Heart left ventricle (tissue), 16 donors: ENCODE results near the gene COLEC11. TPM values are rescaled to one million over a fixed set of nuclear protein-coding genes. Genes with fewer than 3 reads are reported as not detected.

Source experiments
- ATAC-seq, 4 donors: fragments of 200-7000 bp; cut with Tn5 transposase; one replicate each; pipeline ENCODE4 v1.9.1; 2020 to 2022; ENCODE audit warnings: moderate library complexity in 4 of 4, mild to moderate bottlenecking in 3 of 4, moderate number of reproducible peaks in 1 of 4
- DNase-seq, 5 donors: peaks; one replicate each; pipeline ENCODE4 v3.0.0-alpha.2; 2020
- H3K27ac ChIP-seq, 12 donors: fragments of 200-600 bp; sonication (generic) in 4 of 12; one replicate each; pipeline versions ENCODE4 v1.5.0 to v1.8.0; 2016 to 2022; ENCODE audit warnings: mild to moderate bottlenecking in 2 of 12
- H3K27me3 ChIP-seq, 9 donors: fragments of 200-600 bp; sonication (generic) in 2 of 9; one replicate each; pipeline versions ENCODE4 v1.5.1 to v1.8.0; 2016 to 2022; ENCODE audit warnings: mild to moderate bottlenecking in 3 of 9
- H3K36me3 ChIP-seq, 9 donors: fragments of 200-600 bp; sonication (generic) in 2 of 9; one replicate each; pipeline versions ENCODE4 v1.5.0 to v1.8.0; 2018 to 2022; ENCODE audit warnings: mild to moderate bottlenecking in 2 of 9
- H3K4me1 ChIP-seq, 12 donors: fragments of 200-600 bp; sonication (generic) in 4 of 12; one replicate each; pipeline versions ENCODE4 v1.5.0 to v1.8.0; 2016 to 2022; ENCODE audit warnings: mild to moderate bottlenecking in 3 of 12
- H3K4me3 ChIP-seq, 12 donors: fragments of 200-600 bp; sonication (generic) in 4 of 12; one replicate each; pipeline versions ENCODE4 v1.5.0 to v1.8.0; 2017 to 2022; ENCODE audit warnings: mild to moderate bottlenecking in 9 of 12, moderate library complexity in 4 of 12
- H3K9me3 ChIP-seq, 12 donors: fragments of 200-600 bp; sonication (generic) in 4 of 12; one replicate each; pipeline versions ENCODE4 v1.5.0 to v1.8.0; 2016 to 2022; ENCODE audit warnings: mild to moderate bottlenecking in 1 of 12
- CTCF ChIP-seq, 12 donors: fragments of 200-600 bp; sonication (generic) in 4 of 12; IDR thresholded peaks; one replicate each; pipeline versions ENCODE4 v1.5.0 to v1.8.0; 2018 to 2022; ENCODE audit warnings: antibody characterized with exemption in 12 of 12, mild to moderate bottlenecking in 5 of 12
- POLR2A ChIP-seq, 2 donors: fragments of 450-650 bp; IDR thresholded peaks; one replicate each; pipeline ENCODE4 v1.6.1; 2017; ENCODE audit warnings: antibody characterized with exemption in 2 of 2, mild to moderate bottlenecking in 2 of 2, moderate library complexity in 2 of 2
- WGBS, 4 donors: extraction: QIAGEN DNeasy Blood & Tissue Kit in 2 of 4; methylation state at CpG; one replicate each; pipeline versions ENCODE4 v1.1.5 to v1.1.7; 2013 to 2018; 5-methylcytosine and 5-hydroxymethylcytosine counted together
- intact Hi-C, 10 donors: fragments of 100-400 bp; cut with DNase I; formaldehyde crosslinking; loops; one replicate each; pipeline versions ENCODE4 v1.11.1 to v1.14.2; 2022
- polyA plus RNA-seq, 2 donors: library from polyadenylated mRNA; stranded (reverse); fragments of 200-250 nt; gene quantifications; one replicate each; pipeline ENCODE4 v1.2.3, GENCODE V29; 2013
- total RNA-seq, 9 donors: library from RNA; depleted of rRNA in 2 of 9; stranded (reverse); fragments of >200 nt in 2 of 9; fragmentation: NEBNext Ultra II Directional in 3 of 9; extraction: Animal tissue kit (Norgen Biotek cat#: 25700) in 3 of 9; gene quantifications; one replicate each; pipeline versions ENCODE4 v1.1.0 to v1.2.4, GENCODE V29; 2016 to 2023
- donor health status: ischemic (EF 13 %, LVEDD 7.1; RV severe dilation, severe dysfunction).
- donor health status: healthy with polysubstance abuse.
- donor health status: DM: no; HTN: yes; CAD: no.
- donor health status: DM: no; HTN: no; CAD: no.
- donor health status: ischemic (EF 25% LVEDD 6.9; RV normal size, moderate dysfunction).
- donor health status: ischemic (EF 25% LVEDD 5.7; RV mildly dilated, moderate dysfunction).
- donor health status: healthy.
- donor health status: DM: yes; HTN: yes; CAD: no.
- donor health status: ischemic (EF 35%, LVEDD 5.7; RV mildly dilated, moderate dysfunction).
- donor health status: nonischemic (EF 11% LVEDD 7.7; RV severe dilation, severe dysfunction).
- donor health status: DM: yes; HTN: yes; CAD: no.
- donor health status: PGD.
- donor health status: ischemic (EF 29% LVEDD 5.4; RV normal size, mild dysfunction).
- donor health status: nonischemic (EF 23%, LVEDD 6.1; RV moderate dilation, normal function).

Gene COLEC11
- total and polyA plus RNA-seq, 11 donors, result 2.3 to 12.5 (median 3.1) TPM

DNA sequence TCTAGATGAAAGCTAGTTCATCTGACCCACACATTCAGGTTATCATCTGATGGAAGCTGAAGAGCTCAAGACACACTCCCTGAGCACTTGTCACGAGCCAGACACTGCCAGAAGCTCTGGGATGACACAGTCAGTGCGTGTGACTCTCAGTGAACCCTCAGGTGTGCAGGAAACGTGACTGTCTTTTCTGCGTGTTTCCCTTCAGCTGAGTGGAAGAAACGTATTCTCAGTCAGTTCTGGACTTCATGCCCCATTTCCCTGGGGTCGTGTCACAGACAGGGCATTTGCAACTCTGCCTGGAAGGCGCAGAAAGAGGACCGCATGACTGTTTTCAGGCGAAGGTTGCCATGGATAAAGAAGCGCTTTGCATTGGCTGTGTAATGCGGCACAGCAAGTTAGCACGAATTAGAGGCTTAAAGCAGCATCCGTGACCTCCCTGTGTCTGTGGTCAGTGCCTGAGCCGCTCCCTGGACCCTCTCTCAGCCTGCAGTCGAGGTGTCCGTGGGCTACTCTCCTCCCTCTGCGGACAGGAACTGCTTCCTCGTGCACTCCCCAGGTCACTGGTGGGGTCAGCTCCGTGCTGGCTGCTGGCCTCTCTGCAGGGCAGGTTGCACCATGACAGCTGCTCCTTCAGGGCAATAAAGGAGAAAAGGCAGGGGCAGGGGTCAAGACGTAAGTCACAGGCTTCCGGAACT lies 59.8 kb downstream of the COLEC11 start:
- intact Hi-C loops, result loop anchor here (5.0 to 10.0 kb wide), 7 partner anchors 77 to 232 kb away; partner anchors contain the start of gene RPS7 (in 2 of the 10)
- Histone ChIP-seq H3K4me1 (peaks cover 0 to 38% (median 18%) of the 10 kb centered on the region in 12 donors), H3K4me3 (no peak overlapping the region), H3K27ac (no peak overlapping the region), H3K9me3 (no peaks in the 10 kb centered on the region), H3K27me3 (no peaks in the 10 kb centered on the region), H3K36me3 (no peaks in the 10 kb centered on the region)
- WGBS, 4 donors, result 80 to 89% (median 82%) methylated on average over 19 to 21 of the region's 21 CpGs
- DNase-seq (peak in 2 of 5 donors; percentile 4 to 20), ATAC-seq (no peak)
- no peak for TF ChIP-seq POLR2A (IDR thresholded peaks at IDR 0.05)
- TF ChIP-seq CTCF (IDR thresholded peaks at IDR 0.05), result no peak

DNA sequence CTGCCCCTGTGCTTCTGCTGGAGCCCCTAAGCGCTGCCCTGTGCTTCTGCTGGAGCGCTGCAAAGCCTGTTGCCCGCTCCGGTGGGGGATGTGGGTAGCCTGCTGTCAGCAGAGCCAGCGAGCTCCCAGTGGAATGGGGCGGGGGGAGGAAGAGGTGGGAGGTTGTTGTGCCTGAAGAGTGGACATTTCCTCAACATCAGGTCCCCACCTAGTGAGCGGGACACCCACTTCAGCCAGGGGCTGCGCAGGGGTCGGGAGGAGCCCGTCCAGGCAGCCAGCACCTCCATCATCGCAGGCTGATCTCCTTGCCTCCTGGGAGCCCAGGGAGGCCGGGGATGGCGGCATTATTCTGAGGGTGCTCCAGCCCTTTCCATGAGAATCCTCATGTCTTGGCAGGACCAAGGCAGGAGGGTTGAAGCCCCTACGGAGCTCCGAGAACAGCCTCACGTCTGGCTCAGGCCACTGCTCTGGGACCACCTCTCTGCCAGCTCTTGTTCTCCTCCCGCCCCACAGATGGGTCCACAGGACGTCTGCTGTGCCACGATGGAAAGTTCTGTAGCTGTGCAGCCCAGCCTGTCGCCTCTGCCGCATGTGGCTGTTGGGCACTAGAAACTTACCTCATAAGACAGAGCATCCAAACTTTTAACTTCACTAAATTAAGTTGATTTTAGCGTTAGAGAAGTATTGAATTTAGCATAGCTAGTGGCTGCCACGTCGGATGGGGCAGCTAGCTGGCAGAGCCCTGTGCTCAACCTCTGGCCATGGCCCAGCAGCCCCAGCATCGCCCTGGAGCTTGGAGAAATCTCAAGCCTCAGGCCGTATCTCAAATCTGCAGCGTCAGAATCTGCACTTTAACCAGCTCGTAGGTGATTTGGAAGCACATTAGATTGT lies 61.2 kb downstream of the COLEC11 start:
- no peaks in the 10 kb centered on the region for H3K9me3 ChIP-seq
- H3K36me3 ChIP-seq, result no peaks in the 10 kb centered on the region
- intact Hi-C loops, result loop anchor here in 5 of 10 donors (10.0 kb wide), 2 partner anchors 81 to 231 kb away; partner anchors contain the start of gene RPS7 (in 1 of the 5)
- no peak overlapping the region for H3K27ac ChIP-seq
- 69 to 80% (median 73%) methylated on average over 21 to 28 of the region's 28 CpGs for WGBS, 4 donors
- ATAC-seq (no peak), DNase-seq (peak in 2 of 5 donors; percentile 18 to 54)
- H3K27me3 ChIP-seq, result no peaks in the 10 kb centered on the region
- H3K4me1 ChIP-seq, result peaks cover 0 to 37% (median 15%) of the 10 kb centered on the region in 12 donors
- no peak for TF ChIP-seq CTCF (IDR thresholded peaks at IDR 0.05)
- no peak for TF ChIP-seq POLR2A (IDR thresholded peaks at IDR 0.05)
- no peak overlapping the region for H3K4me3 ChIP-seq

DNA sequence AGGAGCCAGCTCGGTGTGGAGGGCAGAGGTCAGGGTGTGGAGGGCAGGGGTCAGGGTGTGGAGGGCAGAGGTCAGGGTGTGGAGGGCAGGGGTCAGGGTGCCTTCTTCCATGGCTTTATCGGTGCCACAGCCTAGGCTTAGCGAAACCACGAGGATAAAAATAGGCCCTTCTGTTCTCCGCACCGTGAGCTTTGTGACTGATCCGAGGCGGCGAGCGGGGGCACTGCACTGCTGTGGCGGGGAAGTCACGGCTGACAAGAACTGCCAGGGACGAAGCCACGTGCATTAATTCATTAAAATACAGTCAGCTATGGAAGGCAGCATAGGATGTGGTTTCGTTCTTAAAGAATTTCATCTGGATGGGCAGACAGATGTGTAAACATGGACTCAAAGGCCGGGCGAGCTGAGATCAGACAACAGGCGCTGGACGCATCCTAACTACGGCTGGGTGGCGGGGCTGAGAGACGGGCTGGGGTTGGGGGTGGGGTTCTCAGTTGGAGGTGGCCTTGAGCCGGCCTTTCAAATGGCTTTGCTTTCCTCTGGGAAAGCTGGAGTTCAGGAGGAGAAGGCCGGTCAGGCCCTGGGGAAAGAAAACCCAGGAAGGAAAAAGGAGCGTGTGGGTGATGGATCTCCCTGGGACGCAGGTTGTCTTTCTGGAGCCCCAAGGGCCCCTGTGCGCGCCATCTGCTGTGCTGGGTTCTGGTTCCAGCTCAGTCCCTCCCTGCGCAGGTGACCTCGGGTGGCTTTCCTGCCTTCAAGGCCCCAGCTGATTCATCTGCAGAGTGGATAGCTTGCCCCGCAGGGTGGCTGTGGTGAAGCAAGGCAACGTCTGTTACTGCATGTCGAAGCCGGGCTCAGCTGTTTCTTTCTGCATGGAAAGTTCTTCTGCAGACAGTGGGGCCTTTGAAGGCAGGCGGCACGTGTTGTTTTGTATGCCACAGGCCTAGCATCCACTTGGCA lies 62.1 kb downstream of the COLEC11 start:
- 65 to 74% (median 69%) methylated on average over 32 to 36 of the region's 36 CpGs for WGBS, 4 donors
- Histone ChIP-seq H3K4me1 (peaks cover 0 to 30% (median 10%) of the 10 kb centered on the region in 12 donors), H3K9me3 (no peaks in the 10 kb centered on the region), H3K27ac (no peak overlapping the region), H3K27me3 (no peaks in the 10 kb centered on the region), H3K4me3 (no peak overlapping the region), H3K36me3 (no peaks in the 10 kb centered on the region)
- TF ChIP-seq CTCF (IDR thresholded peaks at IDR 0.05), result peak in 1 of 12 donors; percentile 17
- no peak for TF ChIP-seq POLR2A (IDR thresholded peaks at IDR 0.05)
- DNase-seq (peak in 1 of 5 donors; percentile 59), ATAC-seq (peak in 3 of 4 donors; percentile 13 to 41 (median 14))
- intact Hi-C loops, result loop anchor here in 5 of 10 donors (10.0 kb wide), 2 partner anchors 82 to 232 kb away; partner anchors contain the start of gene RPS7 (in 1 of the 5)
